AG04450 (cell line): ENCODE results near the gene FRMD3. TPM values are rescaled to one million over a fixed set of nuclear protein-coding genes. Genes with fewer than 3 reads are reported as not detected.

Source experiments
- CTCF ChIA-PET: fragments of 300-600, 350-600 bp; formaldehyde crosslinking; extraction: SDS; loops from one replicate; lab custom pipeline; 2022; ENCODE audit warnings: antibody characterized with exemption, inconsistent platforms; lab: Charles Lee
- POLR2A ChIA-PET: fragments of 350-600 bp; formaldehyde crosslinking; extraction: SDS; loops from one replicate; lab custom pipeline; 2021; ENCODE audit warnings: antibody characterized with exemption, inconsistent platforms; lab: Yijun Ruan, JAX
- DNase-seq: peaks from one replicate; pipeline ENCODE4 v3.0.0-alpha.2; 2011; ENCODE audit warnings: low read depth, low spot score
- H3K27ac ChIP-seq: one replicate; pipeline ENCODE4 v1.5.1; 2012; ENCODE audit warnings: low read depth, low read length, control low read depth
- H3K27me3 ChIP-seq: one replicate; pipeline ENCODE4 v1.6.0; 2012; ENCODE audit warnings: low read length; ENCODE audit not compliant: control insufficient read depth, insufficient read depth
- H3K4me3 ChIP-seq: 2 replicates; pipeline ENCODE4 v1.5.1; 2011; ENCODE audit warnings: mild to moderate bottlenecking, low read depth, low read length, control low read depth
- H3K9me3 ChIP-seq: 2 replicates; pipeline ENCODE4 v1.5.1; 2012; ENCODE audit warnings: low read length; ENCODE audit not compliant: control insufficient read depth, insufficient read depth
- polyA plus RNA-seq: library from polyadenylated mRNA; depleted of rRNA; stranded (reverse); fragments of >200 nt; gene quantifications from 2 replicates; pipeline ENCODE4 v1.2.3, GENCODE V29; 2011
- TF ChIP-seq, protein P1 (sequence below): IDR thresholded peaks from 2 replicates; pipeline ENCODE4 v1.5.1; 2011; ENCODE audit warnings: low read depth, low read length, control low read depth, inconsistent platforms

FRMD3 gene
- polyA plus RNA-seq, 1 experiment = 0.10 TPM

DNA sequence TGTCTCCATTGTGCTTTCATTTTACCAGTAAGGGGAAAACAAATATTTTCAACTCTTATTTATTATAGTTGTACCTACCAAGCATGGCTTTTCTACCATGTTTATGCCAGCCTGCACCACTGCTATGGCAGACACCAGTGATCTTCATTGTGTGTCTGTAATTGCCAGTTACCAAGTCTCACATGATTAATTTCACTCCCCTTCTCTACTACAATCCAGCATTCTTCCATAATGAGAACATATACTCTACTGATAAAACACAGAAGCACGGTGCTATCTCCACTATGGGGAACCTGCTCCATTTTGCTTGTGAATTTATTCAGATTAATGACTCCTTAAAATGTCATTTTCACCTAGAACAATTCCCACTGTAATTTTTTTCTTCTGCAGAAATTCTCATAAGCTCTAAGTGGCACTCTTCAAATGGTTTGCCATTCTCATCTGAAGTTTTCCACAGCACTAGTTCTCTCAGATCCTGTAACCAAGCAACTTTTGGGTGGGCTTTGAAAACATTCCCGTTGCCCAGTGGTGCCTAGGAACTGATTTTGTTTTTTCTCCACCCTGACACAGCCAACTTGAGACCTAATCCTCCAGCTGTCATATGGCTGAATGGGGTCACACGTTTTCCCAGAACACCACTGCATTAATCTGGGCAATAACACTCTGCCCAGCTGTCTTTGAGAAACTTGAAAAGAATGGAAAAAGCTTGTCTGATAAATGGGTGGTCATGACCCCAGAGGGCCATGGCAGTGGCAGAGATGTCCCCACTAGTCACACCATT is 252.6 kb downstream of the FRMD3 start:
- TF ChIP-seq, protein P1, sequence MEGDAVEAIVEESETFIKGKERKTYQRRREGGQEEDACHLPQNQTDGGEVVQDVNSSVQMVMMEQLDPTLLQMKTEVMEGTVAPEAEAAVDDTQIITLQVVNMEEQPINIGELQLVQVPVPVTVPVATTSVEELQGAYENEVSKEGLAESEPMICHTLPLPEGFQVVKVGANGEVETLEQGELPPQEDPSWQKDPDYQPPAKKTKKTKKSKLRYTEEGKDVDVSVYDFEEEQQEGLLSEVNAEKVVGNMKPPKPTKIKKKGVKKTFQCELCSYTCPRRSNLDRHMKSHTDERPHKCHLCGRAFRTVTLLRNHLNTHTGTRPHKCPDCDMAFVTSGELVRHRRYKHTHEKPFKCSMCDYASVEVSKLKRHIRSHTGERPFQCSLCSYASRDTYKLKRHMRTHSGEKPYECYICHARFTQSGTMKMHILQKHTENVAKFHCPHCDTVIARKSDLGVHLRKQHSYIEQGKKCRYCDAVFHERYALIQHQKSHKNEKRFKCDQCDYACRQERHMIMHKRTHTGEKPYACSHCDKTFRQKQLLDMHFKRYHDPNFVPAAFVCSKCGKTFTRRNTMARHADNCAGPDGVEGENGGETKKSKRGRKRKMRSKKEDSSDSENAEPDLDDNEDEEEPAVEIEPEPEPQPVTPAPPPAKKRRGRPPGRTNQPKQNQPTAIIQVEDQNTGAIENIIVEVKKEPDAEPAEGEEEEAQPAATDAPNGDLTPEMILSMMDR = no peak
- ChIA-PET CTCF (no interaction called here), POLR2A (no interaction called here)
- no peak for DNase-seq
- Histone ChIP-seq H3K27ac (no peak overlapping the region), H3K27me3 (no peaks in the 10 kb centered on the region), H3K4me3 (no peak overlapping the region), H3K9me3 (no peaks in the 10 kb centered on the region)

DNA sequence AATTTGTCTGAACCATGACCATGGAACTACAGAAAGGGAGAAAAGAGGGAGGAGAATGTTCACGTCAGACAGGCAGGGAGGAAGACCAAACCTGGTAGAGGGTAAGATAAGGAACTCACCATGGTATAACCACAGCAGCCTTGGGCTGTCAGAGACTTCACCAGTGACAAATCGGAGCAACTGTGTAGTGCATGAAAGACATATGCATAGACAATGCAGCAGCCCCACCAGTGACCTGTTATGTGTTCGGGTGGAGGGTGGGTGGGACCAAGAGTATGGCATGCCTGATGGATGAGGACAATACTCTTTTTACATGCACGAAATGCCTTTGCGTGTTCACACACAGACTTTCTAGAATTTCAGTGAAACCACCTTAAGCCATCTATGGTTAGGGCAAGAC is 253.5 kb downstream of the FRMD3 start:
- no peak overlapping the region for H3K27ac ChIP-seq
- H3K4me3 ChIP-seq = no peak overlapping the region
- H3K27me3 ChIP-seq = no peaks in the 10 kb centered on the region
- TF ChIP-seq, protein P1 = no peak
- no peaks in the 10 kb centered on the region for H3K9me3 ChIP-seq
- CTCF ChIA-PET = no interaction called here
- DNase-seq = no peak
- POLR2A ChIA-PET = no interaction called here

DNA sequence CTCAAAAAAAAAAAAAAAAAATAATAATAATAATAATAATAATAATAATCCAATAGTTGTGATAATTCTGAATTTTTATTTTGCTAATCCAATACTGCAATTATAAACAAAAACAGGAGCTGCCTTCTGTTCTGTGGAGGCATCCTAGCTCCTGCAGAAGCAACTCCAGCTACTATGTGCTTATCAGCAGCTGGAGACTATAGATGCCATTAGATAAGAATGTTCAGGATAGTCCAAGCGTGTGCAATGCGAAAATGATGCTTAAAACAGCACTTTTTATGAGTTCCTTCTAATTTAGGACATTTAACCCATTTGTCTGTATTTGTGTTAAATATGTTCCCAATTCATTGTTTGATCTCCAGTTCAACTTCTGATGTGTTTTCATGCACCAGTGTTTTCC is 254.7 kb downstream of the FRMD3 start:
- no peak for DNase-seq
- TF ChIP-seq, protein P1 = no peak
- H3K27me3 ChIP-seq = no peaks in the 10 kb centered on the region
- no peaks in the 10 kb centered on the region; the same call in 1 of the 2 replicates for H3K9me3 ChIP-seq
- no peak overlapping the region for H3K27ac ChIP-seq
- ChIA-PET POLR2A (no interaction called here), CTCF (no interaction called here)
- H3K4me3 ChIP-seq = no peak overlapping the region

DNA sequence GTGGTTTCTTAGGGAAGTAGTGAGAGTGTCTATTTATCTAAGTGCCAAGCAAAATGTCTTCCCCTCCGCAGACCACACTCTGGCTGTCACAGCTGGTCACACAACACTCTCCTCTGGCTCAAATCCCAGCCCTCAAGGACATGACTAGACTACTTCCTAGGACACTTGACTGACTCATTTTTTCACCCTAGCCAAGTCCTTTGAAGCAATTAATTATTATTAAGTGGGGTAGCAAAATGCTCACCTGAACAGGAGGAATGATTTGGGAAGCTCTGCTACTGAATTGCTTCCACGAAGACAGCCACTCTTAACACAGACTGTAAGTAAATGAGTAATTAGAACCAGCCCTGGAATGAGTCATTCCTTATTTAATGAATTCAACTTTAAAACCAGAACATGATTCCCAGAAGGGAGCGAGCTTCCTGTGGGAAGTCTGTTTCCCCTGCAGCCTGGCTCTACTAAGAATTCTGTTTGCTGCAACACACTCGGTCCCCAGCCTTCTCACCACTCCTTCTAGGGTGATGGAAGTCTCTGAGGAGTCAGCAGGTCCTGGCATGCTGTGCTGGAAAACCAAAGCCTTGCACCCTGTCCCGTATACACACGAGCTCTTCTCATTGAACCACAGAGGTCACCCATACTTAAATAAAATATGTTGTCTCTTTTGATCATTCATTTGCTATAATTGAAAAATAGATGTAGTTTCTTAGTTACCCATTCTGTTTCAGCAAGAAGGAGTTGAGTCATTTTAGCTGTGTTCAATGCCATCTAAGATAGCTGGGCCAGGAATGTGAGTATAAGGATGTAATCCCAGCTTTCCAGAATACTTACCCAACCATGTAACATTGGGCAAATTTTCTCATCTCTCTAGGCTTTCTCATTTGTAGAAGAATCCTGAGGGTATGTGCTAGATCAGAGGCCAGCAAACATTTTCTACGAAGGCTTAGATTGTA is 256.6 kb downstream of the FRMD3 start:
- Histone ChIP-seq H3K4me3 (no peak overlapping the region), H3K27ac (no peak overlapping the region), H3K9me3 (no peaks in the 10 kb centered on the region; the same call in 1 of the 2 replicates), H3K27me3 (no peaks in the 10 kb centered on the region)
- DNase-seq = no peak
- ChIA-PET CTCF (no interaction called here), POLR2A (no interaction called here)
- TF ChIP-seq, protein P1 = no peak
